SH-SY5Y (cell line): ENCODE data around the gene DNM3.

ENCODE experiments used
- GATA2 ChIP-seq: IDR thresholded peaks from 2 replicates; pipeline ENCODE4 v1.6.1; 2011; ENCODE audit warnings: mild to moderate bottlenecking, low read depth, low read length
- GATA3 ChIP-seq: IDR thresholded peaks from 2 replicates; pipeline ENCODE4 v1.6.1; 2011; ENCODE audit warnings: low read depth, mild to moderate bottlenecking, low read length, moderate library complexity

DNA sequence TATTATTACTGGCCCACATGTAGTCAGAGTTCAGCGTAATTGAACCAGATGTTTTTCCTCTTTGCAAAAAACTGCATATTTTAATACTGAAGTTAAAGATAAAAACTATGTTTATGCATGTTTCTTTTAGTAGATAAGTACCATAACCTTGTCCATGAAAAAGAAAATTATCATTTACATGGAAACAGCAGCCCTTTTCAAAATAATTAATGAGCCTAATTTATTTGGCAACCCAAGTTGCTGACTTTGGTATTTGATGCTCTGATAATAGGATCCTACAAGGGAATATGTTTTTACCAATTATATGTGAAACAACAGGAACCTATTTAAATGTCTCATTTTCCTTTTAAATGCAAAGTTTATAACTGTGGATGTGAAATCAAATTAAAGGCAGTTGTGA is 297.9 kb downstream of the DNM3 start:
- TF ChIP-seq GATA3 (no peak), GATA2 (no peak)
